OCI-LY7 (cell line): ENCODE results near the gene NKAIN2. TPM values are rescaled to one million over a fixed set of nuclear protein-coding genes. Genes with fewer than 3 reads are reported as not detected.

Experiments used
- BruUV-seq: library from RNA; stranded (reverse); fragments of 400-500 nt; replicated peaks from 2 replicates; lab custom pipeline; 2021; lab: Mats Ljungman, UMichigan
- CTCF ChIA-PET: fragments of 300-600 bp; sonication (Branson Sonifier 250); formaldehyde crosslinking; loops from one replicate; lab custom pipeline; 2022; ENCODE audit warnings: antibody characterized with exemption; ENCODE audit not compliant: unreplicated experiment; lab: Charles Lee
- POLR2A ChIA-PET: fragments of 300-600 bp; sonication (Branson Sonifier 250); formaldehyde crosslinking; loops from one replicate; lab custom pipeline; 2022; ENCODE audit warnings: antibody characterized with exemption; lab: Charles Lee
- DNase-seq: peaks from one replicate; pipeline ENCODE4 v3.0.0-alpha.2; 2015; ENCODE audit warnings: low spot score
- H2AFZ ChIP-seq: fragments of 200-600 bp; sonication (generic), shearing (Covaris generic); 2 replicates; pipeline ENCODE4 v1.6.1; 2014; ENCODE audit warnings: mild to moderate bottlenecking, antibody characterized with exemption, low read length, moderate library complexity
- H3K27ac ChIP-seq: fragments of 200-600 bp; sonication (generic); 2 replicates; pipeline ENCODE4 v1.5.1; 2014; ENCODE audit warnings: mixed run types, low read depth, mild to moderate bottlenecking, moderate library complexity, low read length, inconsistent platforms; ENCODE audit not compliant: poor library complexity, severe bottlenecking
- H3K36me3 ChIP-seq: fragments of 200-600 bp; sonication (generic); 2 replicates; pipeline ENCODE4 v1.6.1; 2014; ENCODE audit warnings: mild to moderate bottlenecking, antibody characterized with exemption, low read length, moderate library complexity, mixed read lengths; ENCODE audit not compliant: insufficient read depth
- H3K4me1 ChIP-seq: fragments of 200-600 bp; sonication (generic); 2 replicates; pipeline ENCODE4 v1.5.1; 2014; ENCODE audit warnings: mild to moderate bottlenecking, low read length; ENCODE audit not compliant: insufficient read depth, poor library complexity, severe bottlenecking
- H3K4me2 ChIP-seq: fragments of 200-600 bp; sonication (generic); 2 replicates; pipeline ENCODE4 v1.6.1; 2014; ENCODE audit warnings: mild to moderate bottlenecking, low read length
- H3K4me3 ChIP-seq: fragments of 200-600 bp; sonication (generic); 2 replicates; pipeline ENCODE4 v1.5.1; 2014; ENCODE audit warnings: mild to moderate bottlenecking, low read depth, low read length; ENCODE audit not compliant: poor library complexity, severe bottlenecking
- H3K79me2 ChIP-seq: fragments of 200-600 bp; sonication (generic); 2 replicates; pipeline ENCODE4 v1.6.1; 2016; ENCODE audit warnings: low read depth, mild to moderate bottlenecking, low read length, moderate library complexity, mixed read lengths; ENCODE audit not compliant: insufficient read depth
- H3K9me2 ChIP-seq: fragments of 200-600 bp; sonication (generic); 2 replicates; pipeline ENCODE4 v1.6.1; 2016; ENCODE audit warnings: mild to moderate bottlenecking, low read length, mixed read lengths; ENCODE audit not compliant: insufficient read depth
- H3K9me3 ChIP-seq: fragments of 200-600 bp; sonication (generic); 2 replicates; pipeline ENCODE4 v1.6.1; 2014; ENCODE audit warnings: mild to moderate bottlenecking, mixed run types, low read length, mixed read lengths
- H4K20me1 ChIP-seq: fragments of 200-600 bp; sonication (generic); 2 replicates; pipeline ENCODE4 v1.6.1; 2014; ENCODE audit warnings: mild to moderate bottlenecking, antibody characterized with exemption, low read length, moderate library complexity, mixed read lengths; ENCODE audit not compliant: insufficient read depth
- CTCF ChIP-seq: fragments of 200-600 bp; sonication (generic); conservative IDR thresholded peaks from 2 replicates; pipeline ENCODE4 v1.5.1; 2014; ENCODE audit warnings: mild to moderate bottlenecking, antibody characterized with exemption, low read length, moderate library complexity, mixed read lengths
- EZH2phosphoT487 ChIP-seq: fragments of 200-600 bp; sonication (generic); IDR thresholded peaks from 2 replicates; pipeline ENCODE4 v1.6.1; 2018; ENCODE audit warnings: low read depth, borderline replicate concordance, mild to moderate bottlenecking, mixed run types, antibody characterized with exemption, low read length, moderate library complexity, mixed read lengths
- intact Hi-C: fragments of 100-400 bp; cut with micrococcal nuclease; formaldehyde crosslinking; loops from one replicate; pipeline ENCODE4 v1.10.0; 2022; ENCODE audit not compliant: unreplicated experiment
- total RNA-seq, 2 experiments: library from RNA; depleted of rRNA in 1 of 2; stranded (reverse); fragments of >200 nt in 1 of 2; shearing (Covaris generic) in 1 of 2; gene quantifications; 2 replicates each; pipeline ENCODE4 v1.2.3, GENCODE V29; 2014 to 2022

Gene NKAIN2
- total RNA-seq, 2 experiments from 2014 or later = not detected

DNA sequence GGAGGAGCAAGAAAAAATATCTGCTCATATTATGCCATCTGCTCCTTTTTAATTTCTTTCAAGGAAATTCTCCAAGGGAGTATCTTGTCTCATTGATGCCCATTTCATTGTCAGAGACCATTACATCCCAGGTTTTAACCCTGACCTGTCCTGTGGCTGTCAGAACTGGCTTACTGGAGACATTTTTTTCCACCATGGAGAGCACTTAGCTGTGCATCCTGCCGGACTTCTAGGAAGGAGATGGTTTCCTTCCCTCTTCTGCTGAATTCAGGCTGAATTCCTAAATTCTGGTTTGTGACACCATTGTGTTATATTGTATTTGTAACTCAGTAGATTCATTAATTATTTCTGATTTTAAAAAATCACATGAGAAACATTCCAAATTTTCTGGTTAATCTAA is 70.3 kb downstream of the NKAIN2 start:
- Histone ChIP-seq H3K27ac (no peak overlapping the region), H4K20me1 (no peaks in the 10 kb centered on the region), H3K4me2 (no peak overlapping the region), H2AFZ (no peak overlapping the region), H3K9me2 (no peaks in the 10 kb centered on the region), H3K9me3 (no peaks in the 10 kb centered on the region), H3K79me2 (no peaks in the 10 kb centered on the region), H3K36me3 (no peaks in the 10 kb centered on the region), H3K4me3 (no peak overlapping the region), H3K4me1 (no peaks in the 10 kb centered on the region)
- intact Hi-C loops = no loop called here
- DNase-seq = no peak
- ChIA-PET CTCF (no interaction called here), POLR2A (no interaction called here)
- no peak for TF ChIP-seq CTCF
- BruUV-seq = no TSS peak

GRCh38 chr6:123875784-123876183 is 72.1 kb downstream of the NKAIN2 start:
- DNase-seq = no peak
- H4K20me1 ChIP-seq = no peaks in the 10 kb centered on the region
- CTCF ChIA-PET = no interaction called here

DNA sequence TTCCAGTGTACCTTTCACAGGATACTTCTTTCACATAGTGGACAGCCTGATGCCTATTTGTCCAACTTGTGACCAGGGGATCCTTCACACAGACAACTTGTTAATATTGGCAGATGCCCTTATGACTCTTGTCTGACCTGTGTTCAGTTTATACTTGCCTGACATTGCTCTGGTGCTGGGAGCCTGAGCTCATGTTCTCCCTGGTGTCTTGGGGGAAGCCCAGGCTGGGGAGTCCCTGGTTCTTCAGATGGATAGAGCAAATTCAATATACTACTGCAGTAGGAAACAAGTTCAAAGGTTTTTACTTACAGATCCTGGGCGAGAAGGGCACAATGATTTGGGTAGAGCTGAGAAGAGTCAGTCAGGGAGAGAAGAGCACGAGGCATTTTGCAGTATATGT is 76.1 kb downstream of the NKAIN2 start:
- no peaks in the 10 kb centered on the region for H3K9me3 ChIP-seq
- no peak overlapping the region for H3K27ac ChIP-seq
- H2AFZ ChIP-seq = no peak overlapping the region
- no peaks in the 10 kb centered on the region for H3K36me3 ChIP-seq
- no peak overlapping the region for H3K4me3 ChIP-seq
- CTCF ChIA-PET = no interaction called here
- TF ChIP-seq CTCF = no peak
- no peak for TF ChIP-seq EZH2phosphoT487
- BruUV-seq = no TSS peak
- POLR2A ChIA-PET = no interaction called here
- no peaks in the 10 kb centered on the region for H3K4me1 ChIP-seq
- intact Hi-C loops = no loop called here
- no peaks in the 10 kb centered on the region for H3K9me2 ChIP-seq
- no peak overlapping the region for H3K4me2 ChIP-seq
- H3K79me2 ChIP-seq = no peaks in the 10 kb centered on the region
- DNase-seq = no peak
- no peaks in the 10 kb centered on the region for H4K20me1 ChIP-seq

More at GRCh38 chr6:123875784-123876183, 72.1 kb downstream of the NKAIN2 start:
- Histone ChIP-seq H3K4me1 (no peaks in the 10 kb centered on the region), H3K4me2 (no peak overlapping the region), H3K27ac (no peak overlapping the region), H3K4me3 (no peak overlapping the region), H3K79me2 (no peaks in the 10 kb centered on the region), H2AFZ (no peak overlapping the region), H3K9me3 (no peaks in the 10 kb centered on the region), H3K9me2 (no peaks in the 10 kb centered on the region), H3K36me3 (no peaks in the 10 kb centered on the region)
- intact Hi-C loops = no loop called here
- POLR2A ChIA-PET = interaction anchor here (0.6 to 0.7 kb wide), 2 partner anchors 214 to 785 kb away, joined by 3 read pairs; no protein-coding TSS in a partner anchor
- TF ChIP-seq CTCF (no peak), EZH2phosphoT487 (no peak)
- BruUV-seq = no TSS peak
